Ovary (tissue), 9 donors: ENCODE data around the gene SYT8. TPM values are rescaled to one million over a fixed set of nuclear protein-coding genes. Genes with fewer than 3 reads are reported as not detected.
"Not testable (repeated sequence)": the region's sequence is repeated elsewhere in the genome, so short reads cannot be mapped to it uniquely, and the experiment has no call there.

Experiments used
- DNase-seq, 5 donors: peaks; one replicate each; pipeline ENCODE4 v3.0.0-alpha.2; 2019 to 2020
- H3K27ac ChIP-seq, 2 donors: fragments of 200-600 bp; one replicate each; pipeline versions ENCODE4 v1.5.1 to v1.8.0; 2019 to 2022
- H3K27me3 ChIP-seq: fragments of 200-600 bp; one replicate; pipeline ENCODE4 v1.8.0; 2022
- H3K36me3 ChIP-seq: fragments of 200-600 bp; sonication (generic); one replicate; pipeline ENCODE4 v1.5.1; 2019
- H3K4me1 ChIP-seq: one replicate; pipeline ENCODE4 v1.8.1; 2013; ENCODE audit warnings: mild to moderate bottlenecking, moderate library complexity; ENCODE audit not compliant: insufficient read depth
- H3K4me3 ChIP-seq: fragments of 200-600 bp; sonication (generic); one replicate; pipeline ENCODE4 v1.5.1; 2017
- H3K9me3 ChIP-seq, 2 donors: fragments of 200-600 bp in 1 of 2; sonication (generic) in 1 of 2; one replicate each; pipeline versions ENCODE4 v1.5.1 to v1.8.1; 2013 to 2019; ENCODE audit warnings: mild to moderate bottlenecking in 1 of 2, moderate library complexity in 1 of 2
- EP300 ChIP-seq: sonication (generic); formaldehyde crosslinking; IDR thresholded peaks from one replicate; pipeline ENCODE4 v1.6.1; 2017; ENCODE audit warnings: antibody characterized with exemption
- POLR2A ChIP-seq: fragments of 450-650 bp; IDR thresholded peaks from one replicate; pipeline ENCODE4 v1.6.1; 2017; ENCODE audit warnings: antibody characterized with exemption, mild to moderate bottlenecking, moderate library complexity
- WGBS, 3 donors: extraction: QIAGEN DNeasy Blood & Tissue Kit in 1 of 3; methylation state at CpG; one replicate each; pipeline versions ENCODE4 v1.1.5 to v1.1.7; 2013 to 2017; 5-methylcytosine and 5-hydroxymethylcytosine counted together
- intact Hi-C, 4 donors: fragments of 100-400 bp; cut with DNase I; formaldehyde crosslinking; loops; one replicate each; pipeline versions ENCODE4 v1.11.0 to v1.15.1; 2022 to 2023
- polyA plus RNA-seq, 2 donors: library from polyadenylated mRNA; stranded (reverse); fragments of 200-250 nt in 1 of 2; fragments of 350-450 nt in 1 of 2; fragmentation: Illumina TruSeq in 1 of 2; extraction: RNeasy Lipid Tissue Mini Kit (QIAGEN cat#74804) in 1 of 2; gene quantifications; one replicate each; pipeline ENCODE4 v1.2.3, GENCODE V29; 2013 to 2014
- total RNA-seq, 7 donors: library from RNA; depleted of rRNA in 2 of 7; stranded (reverse); fragments of >200 nt in 2 of 7; fragmentation: NEBNext Ultra II Directional in 3 of 7; extraction: Animal tissue kit (Norgen Biotek cat#: 25700) in 3 of 7; gene quantifications; one replicate each; pipeline versions ENCODE4 v1.1.0 to v1.2.4, GENCODE V29; 2016 to 2023
- TF ChIP-seq, protein P1 (sequence below), 3 donors: fragments of 450-650 bp in 2 of 3; fragments of 200-600 bp in 1 of 3; IDR thresholded peaks; one replicate each; pipeline versions ENCODE4 v1.5.1 to v1.8.0; 2016 to 2022; ENCODE audit warnings: antibody characterized with exemption in 3 of 3, mild to moderate bottlenecking in 1 of 3
- donor health status: DM: no; HTN: no; CAD: no; lungs with moderate emphysema.
- donor health status: DM: no; HTN: no; CAD: no.
- donor health status: Bipolar disorder and iron deficiency.
- donor health status: DM: yes; HTN: yes; CAD: no.
- donor health status: DM: no; HTN: no; CAD: no.
- donor health status: DM: yes; HTN: yes; CAD: no.

Gene SYT8
- total and polyA plus RNA-seq, 9 donors: 0.24 to 2.4 TPM; not detected in 7

DNA sequence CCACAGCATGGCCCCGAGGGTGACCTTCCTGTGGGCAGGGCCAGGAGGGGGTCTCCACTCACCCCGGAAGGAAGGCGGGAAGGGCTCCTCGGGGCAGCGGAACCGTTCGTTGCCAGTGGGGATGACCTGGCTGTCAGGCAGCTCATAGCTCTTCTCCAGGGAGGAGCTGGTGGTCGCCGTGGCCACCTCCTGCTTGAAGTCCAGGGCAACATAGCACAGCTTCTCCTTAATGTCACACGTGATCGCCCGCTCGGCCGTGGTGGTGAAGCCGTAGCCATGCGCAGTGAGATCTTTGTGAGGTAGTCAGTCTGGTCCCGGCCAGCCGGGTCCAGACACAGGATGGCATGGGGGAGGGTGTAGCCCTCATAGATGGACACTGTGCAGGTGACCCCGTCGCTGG, 31.5 kb upstream of the SYT8 start:
- no peak overlapping the region for H3K27ac ChIP-seq
- H3K36me3 ChIP-seq: no peaks in the 10 kb centered on the region
- intact Hi-C loops: no loop called here
- TF ChIP-seq POLR2A (no peak), EP300 (no peak)
- TF ChIP-seq, protein P1, sequence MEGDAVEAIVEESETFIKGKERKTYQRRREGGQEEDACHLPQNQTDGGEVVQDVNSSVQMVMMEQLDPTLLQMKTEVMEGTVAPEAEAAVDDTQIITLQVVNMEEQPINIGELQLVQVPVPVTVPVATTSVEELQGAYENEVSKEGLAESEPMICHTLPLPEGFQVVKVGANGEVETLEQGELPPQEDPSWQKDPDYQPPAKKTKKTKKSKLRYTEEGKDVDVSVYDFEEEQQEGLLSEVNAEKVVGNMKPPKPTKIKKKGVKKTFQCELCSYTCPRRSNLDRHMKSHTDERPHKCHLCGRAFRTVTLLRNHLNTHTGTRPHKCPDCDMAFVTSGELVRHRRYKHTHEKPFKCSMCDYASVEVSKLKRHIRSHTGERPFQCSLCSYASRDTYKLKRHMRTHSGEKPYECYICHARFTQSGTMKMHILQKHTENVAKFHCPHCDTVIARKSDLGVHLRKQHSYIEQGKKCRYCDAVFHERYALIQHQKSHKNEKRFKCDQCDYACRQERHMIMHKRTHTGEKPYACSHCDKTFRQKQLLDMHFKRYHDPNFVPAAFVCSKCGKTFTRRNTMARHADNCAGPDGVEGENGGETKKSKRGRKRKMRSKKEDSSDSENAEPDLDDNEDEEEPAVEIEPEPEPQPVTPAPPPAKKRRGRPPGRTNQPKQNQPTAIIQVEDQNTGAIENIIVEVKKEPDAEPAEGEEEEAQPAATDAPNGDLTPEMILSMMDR (IDR thresholded peaks at IDR 0.05): no peak
- DNase-seq: no peak
- WGBS, 3 donors: 91 to 95% (median 94%) methylated on average over 20 of the region's 20 CpGs
- no peak overlapping the region for H3K4me3 ChIP-seq
- H3K4me1 ChIP-seq: no peaks in the 10 kb centered on the region
- H3K9me3 ChIP-seq: no peaks in the 10 kb centered on the region
- H3K27me3 ChIP-seq: no peaks in the 10 kb centered on the region

DNA sequence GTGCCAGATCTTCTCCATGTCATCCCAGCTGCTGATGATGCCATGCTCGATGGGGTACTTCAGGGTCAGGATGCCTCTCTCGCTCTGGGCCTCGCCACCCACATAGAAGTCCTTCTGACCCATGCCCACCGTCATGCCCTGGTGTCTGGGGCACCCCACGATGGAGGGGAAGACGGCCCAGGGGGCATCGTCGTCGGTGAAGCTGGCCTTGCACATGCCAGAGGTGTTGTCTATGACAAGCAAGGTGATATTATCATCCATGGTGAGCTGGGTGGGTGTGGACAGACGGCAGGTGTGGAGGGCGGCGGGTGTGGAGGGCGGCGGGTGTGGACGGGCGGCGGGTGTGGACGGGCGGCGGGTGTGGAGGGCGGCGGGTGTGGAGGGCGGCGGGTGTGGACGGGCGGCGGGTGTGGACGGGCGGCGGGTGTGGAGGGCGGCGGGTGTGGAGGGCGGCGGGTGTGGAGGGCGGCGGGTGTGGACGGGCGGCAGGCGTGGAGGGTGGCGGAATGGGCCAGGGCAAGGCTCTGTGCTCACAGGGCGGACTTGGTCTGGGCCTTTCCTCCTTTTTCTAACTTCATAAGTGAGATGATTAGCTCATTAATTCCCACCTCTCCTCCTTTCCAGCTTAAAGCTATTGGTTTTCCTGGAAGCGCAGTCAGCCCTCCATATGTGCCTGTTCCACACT, 30.8 kb upstream of the SYT8 start:
- H3K4me1 ChIP-seq, DNase-seq, H3K4me3 ChIP-seq, H3K27me3 ChIP-seq, H3K9me3 ChIP-seq, intact Hi-C loops, H3K27ac ChIP-seq, H3K36me3 ChIP-seq: not testable (repeated sequence)
- 89 to 94% (median 92%) methylated on average over 25 to 32 of the region's 42 CpGs for WGBS, 3 donors

- no peak for DNase-seq
- intact Hi-C loops: no loop called here
- Histone ChIP-seq H3K27me3 (no peaks in the 10 kb centered on the region), H3K27ac (no peak overlapping the region), H3K4me1 (no peaks in the 10 kb centered on the region), H3K36me3 (no peaks in the 10 kb centered on the region), H3K4me3 (no peak overlapping the region), H3K9me3 (no peaks in the 10 kb centered on the region)
- TF ChIP-seq EP300 (no peak), POLR2A (no peak)
- TF ChIP-seq, protein P1 (IDR thresholded peaks at IDR 0.05): no peak
- WGBS, 3 donors: 58 to 83% (median 66%) methylated on average over 15 of the region's 15 CpGs
Observed at GRCh38 chr11:1805525-1805924, 29.3 kb upstream of the SYT8 start.

- H3K4me3 ChIP-seq: no peak overlapping the region
- peaks cover 0 to 4% of the 10 kb centered on the region in 2 donors for H3K9me3 ChIP-seq
- H3K4me1 ChIP-seq: no peaks in the 10 kb centered on the region
- WGBS, 3 donors: 33 to 45% (median 36%) methylated on average over 14 of the region's 14 CpGs
- H3K36me3 ChIP-seq: no peaks in the 10 kb centered on the region
- H3K27ac ChIP-seq: no peak overlapping the region
- TF ChIP-seq EP300: no peak
- TF ChIP-seq, protein P1 (IDR thresholded peaks at IDR 0.05): no peak
- no peak for TF ChIP-seq POLR2A
- DNase-seq: no peak
- intact Hi-C loops: no loop called here
- H3K27me3 ChIP-seq: no peaks in the 10 kb centered on the region
Observed at GRCh38 chr11:1807264-1807995, 27.4 kb upstream of the SYT8 start.

DNA sequence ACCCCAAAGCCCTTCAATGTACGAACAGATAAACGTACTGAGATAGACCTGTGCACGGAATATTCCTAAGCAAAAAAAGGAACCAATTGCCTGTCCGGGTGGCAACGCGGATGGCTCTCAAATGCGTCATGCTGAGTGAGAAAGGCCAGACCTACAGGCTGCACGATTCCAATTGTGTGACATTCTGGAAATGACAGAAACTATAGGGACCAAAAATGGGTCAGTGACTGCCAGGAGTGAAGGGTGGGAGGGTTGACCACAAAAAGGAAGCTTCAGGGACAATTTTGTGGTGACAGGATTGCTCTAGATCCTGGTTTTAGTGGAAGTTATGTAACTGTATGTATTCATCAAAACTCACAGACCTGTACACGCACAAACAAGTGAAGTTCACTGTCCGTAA, 24.0 kb upstream of the SYT8 start:
- Histone ChIP-seq H3K9me3 (peaks cover 0 to 4% of the 10 kb centered on the region in 2 donors), H3K4me1 (no peaks in the 10 kb centered on the region), H3K4me3 (no peak overlapping the region), H3K27ac (no peak overlapping the region), H3K36me3 (no peaks in the 10 kb centered on the region), H3K27me3 (no peaks in the 10 kb centered on the region)
- WGBS, 3 donors: 67 to 78% (median 69%) methylated on average over 10 of the region's 10 CpGs
- no peak for TF ChIP-seq POLR2A
- TF ChIP-seq EP300: no peak
- TF ChIP-seq, protein P1 (IDR thresholded peaks at IDR 0.05): no peak
- intact Hi-C loops: no loop called here
- DNase-seq: no peak
